Neural progenitor cell (in vitro differentiated cells): ENCODE data around the gene VAMP1. TPM values are rescaled to one million over a fixed set of nuclear protein-coding genes. Genes with fewer than 3 reads are reported as not detected.

Source experiments
- DNase-seq: peaks from one replicate; pipeline ENCODE4 v3.0.0-alpha.2; 2016; ENCODE audit warnings: low spot score
- H2AFZ ChIP-seq: fragments of 200-600 bp; sonication (generic); replicated peaks from 2 replicates; pipeline ENCODE4 v1.6.1; 2016; ENCODE audit warnings: antibody characterized with exemption
- H3F3A ChIP-seq: fragments of 200-600 bp; sonication (generic); 2 replicates; pipeline ENCODE4 v1.6.1; 2016; ENCODE audit warnings: antibody characterized with exemption, low read depth
- H3K27ac ChIP-seq: fragments of 200-600 bp; sonication (generic); 2 replicates; pipeline ENCODE4 v1.5.1; 2016; ENCODE audit warnings: mild to moderate bottlenecking
- H3K27me3 ChIP-seq: fragments of 200-600 bp; sonication (generic); 2 replicates; pipeline ENCODE4 v1.6.1; 2016; ENCODE audit warnings: mild to moderate bottlenecking, moderate library complexity
- H3K36me3 ChIP-seq: fragments of 200-600 bp; sonication (generic); 2 replicates; pipeline ENCODE4 v1.5.1; 2016
- H3K4me1 ChIP-seq: fragments of 200-600 bp; sonication (generic); 2 replicates; pipeline ENCODE4 v1.6.1; 2016; ENCODE audit warnings: mixed run types
- H3K4me2 ChIP-seq: fragments of 200-600 bp; sonication (generic); 2 replicates; pipeline ENCODE4 v1.6.1; 2016
- H3K4me3 ChIP-seq: fragments of 200-600 bp; sonication (generic); 2 replicates; pipeline ENCODE4 v1.5.1; 2016
- H3K79me2 ChIP-seq: fragments of 200-600 bp; sonication (generic); 2 replicates; pipeline ENCODE4 v1.6.1; 2016; ENCODE audit warnings: low read depth
- H3K9ac ChIP-seq: fragments of 200-600 bp; sonication (generic); 2 replicates; pipeline ENCODE4 v1.6.1; 2016
- H3K9me3 ChIP-seq: fragments of 200-600 bp; sonication (generic); 2 replicates; pipeline ENCODE4 v1.5.1; 2016; ENCODE audit warnings: low read depth
- H4K20me1 ChIP-seq: fragments of 200-600 bp; sonication (generic); 2 replicates; pipeline ENCODE4 v1.6.1; 2016; ENCODE audit warnings: low read depth
- H3K27ac Mint-ChIP-seq: 3 replicates; pipeline ENCODE4 v1.8.0; 2021; ENCODE audit warnings: mixed read lengths
- H3K27me3 Mint-ChIP-seq: 2 replicates; pipeline ENCODE4 v1.8.0; 2022; ENCODE audit warnings: low read depth, mild to moderate bottlenecking, inconsistent platforms, moderate library complexity, mixed read lengths; ENCODE audit not compliant: insufficient read depth
- H3K36me3 Mint-ChIP-seq: 3 replicates; pipeline ENCODE4 v1.8.0; 2021; ENCODE audit warnings: mixed read lengths
- H3K4me1 Mint-ChIP-seq: 3 replicates; pipeline ENCODE4 v1.8.0; 2021; ENCODE audit warnings: mixed read lengths
- H3K4me3 Mint-ChIP-seq: 3 replicates; pipeline ENCODE4 v1.8.0; 2021; ENCODE audit warnings: mild to moderate bottlenecking, moderate library complexity, mixed read lengths
- H3K9me3 Mint-ChIP-seq: 3 replicates; pipeline ENCODE4 v1.8.0; 2020; ENCODE audit warnings: mixed read lengths
- CTCF ChIP-seq: fragments of 200-600 bp; sonication (generic); IDR thresholded peaks from 2 replicates; pipeline ENCODE4 v1.5.1; 2017; ENCODE audit warnings: antibody characterized with exemption, mild to moderate bottlenecking
- EZH2 ChIP-seq: fragments of 200-600 bp; sonication (generic); IDR thresholded peaks from 2 replicates; pipeline ENCODE4 v1.6.1; 2017; ENCODE audit warnings: antibody characterized with exemption, mild to moderate bottlenecking, moderate library complexity
- EZH2phosphoT487 ChIP-seq: fragments of 200-600 bp; sonication (generic); IDR thresholded peaks from 2 replicates; pipeline ENCODE4 v1.6.1; 2017; ENCODE audit warnings: antibody characterized with exemption
- total RNA-seq: library from RNA; depleted of rRNA; stranded (reverse); fragments of >200 nt; gene quantifications from 2 replicates; pipeline ENCODE4 v1.2.3, GENCODE V29; 2015; ENCODE audit warnings: low replicate concordance

Gene VAMP1
- 14.3 and 23.1 TPM in 2 replicates for total RNA-seq

GRCh38 chr12:6470375-6471163 is at the start of gene VAMP1:
VAMP1 (minus strand) TSS chr12:6470677; CDS start chr12:6470531, 146 bp downstream.
- H3K4me1 Mint-ChIP-seq: peaks cover 24% of the 10 kb centered on the region
- TF ChIP-seq CTCF: no peak
- no peak for TF ChIP-seq EZH2
- no peak for TF ChIP-seq EZH2phosphoT487

GRCh38 chr12:6520186-6520585 is 49.7 kb upstream of the VAMP1 start:
- H3K9ac ChIP-seq: no peak overlapping the region
- no peak for DNase-seq
- Mint-ChIP-seq H3K27me3 (no peaks in the 10 kb centered on the region), H3K9me3 (no peaks in the 10 kb centered on the region), H3K36me3 (peaks cover 50% of the 10 kb centered on the region), H3K4me1 (no peaks in the 10 kb centered on the region), H3K4me3 (no peak overlapping the region), H3K27ac (no peak overlapping the region)
- H3F3A ChIP-seq: peaks cover 9% of the 10 kb centered on the region
- no peaks in the 10 kb centered on the region for H3K9me3 ChIP-seq
- TF ChIP-seq EZH2 (no peak), EZH2phosphoT487 (no peak), CTCF (no peak)
- no peak overlapping the region for H3K4me3 ChIP-seq
- no peaks in the 10 kb centered on the region for H3K79me2 ChIP-seq
- H2AFZ ChIP-seq: no peak overlapping the region
- no peak overlapping the region for H3K4me2 ChIP-seq
- no peak overlapping the region for H3K27ac ChIP-seq
- H3K36me3 ChIP-seq: peaks cover 37% of the 10 kb centered on the region
- no peaks in the 10 kb centered on the region for H3K27me3 ChIP-seq
- H3K4me1 ChIP-seq: no peaks in the 10 kb centered on the region
- H4K20me1 ChIP-seq: no peaks in the 10 kb centered on the region

More at GRCh38 chr12:6470375-6471163, at the start of gene VAMP1:
- no peaks in the 10 kb centered on the region for H3K9me3 Mint-ChIP-seq
- H3K4me3 Mint-ChIP-seq: peak within 1 kb of the TSS; percentile 88
- Histone ChIP-seq H3K9me3 (no peaks in the 10 kb centered on the region), H3K9ac (peak within 1 kb of the TSS; percentile 75), H3K27ac (peak within 1 kb of the TSS; percentile 68), H3K4me3 (peak within 1 kb of the TSS; percentile 80), H3K4me1 (peaks cover 12% of the 10 kb centered on the region), H2AFZ (peak within 1 kb of the TSS; percentile 67), H3F3A (peaks cover 23% of the 10 kb centered on the region), H3K4me2 (peak within 1 kb of the TSS; percentile 86), H3K79me2 (peaks cover 18% of the 10 kb centered on the region), H3K27me3 (no peaks in the 10 kb centered on the region), H4K20me1 (no peaks in the 10 kb centered on the region), H3K36me3 (no peaks in the 10 kb centered on the region)
- peaks cover 7% of the 10 kb centered on the region for H3K27me3 Mint-ChIP-seq
- H3K36me3 Mint-ChIP-seq: no peaks in the 10 kb centered on the region
- H3K27ac Mint-ChIP-seq: peak within 1 kb of the TSS; percentile 82
- DNase-seq: peak; percentile 100

- H3K4me2 ChIP-seq: peak overlapping the region; percentile 39
Observed at GRCh38 chr12:6508087-6508486, 37.6 kb upstream of the VAMP1 start.

More at GRCh38 chr12:6508087-6508486, 37.6 kb upstream of the VAMP1 start:
- no peaks in the 10 kb centered on the region for H3K27me3 ChIP-seq
- H3K9ac ChIP-seq: no peak overlapping the region
- peaks cover 4% of the 10 kb centered on the region for H4K20me1 ChIP-seq
- H3K27ac Mint-ChIP-seq: no peak overlapping the region
- H3F3A ChIP-seq: peaks cover 27% of the 10 kb centered on the region
- H2AFZ ChIP-seq: no peak overlapping the region
- H3K27me3 Mint-ChIP-seq: no peaks in the 10 kb centered on the region
- H3K9me3 ChIP-seq: no peaks in the 10 kb centered on the region
- H3K4me1 Mint-ChIP-seq: no peaks in the 10 kb centered on the region
- peak overlapping the region; percentile 81 for H3K27ac ChIP-seq
- H3K9me3 Mint-ChIP-seq: no peaks in the 10 kb centered on the region
- peaks cover 5% of the 10 kb centered on the region for H3K36me3 ChIP-seq
- H3K4me1 ChIP-seq: peaks cover 20% of the 10 kb centered on the region
- no peak overlapping the region for H3K4me3 ChIP-seq
- H3K79me2 ChIP-seq: peaks cover 84% of the 10 kb centered on the region
- DNase-seq: no peak
- TF ChIP-seq EZH2phosphoT487 (no peak), EZH2 (no peak), CTCF (no peak)
- peaks cover 37% of the 10 kb centered on the region for H3K36me3 Mint-ChIP-seq
- H3K4me3 Mint-ChIP-seq: no peak overlapping the region
